ENCODE measurements around the gene ZNF133. TPM values are rescaled to one million over a fixed set of nuclear protein-coding genes. Genes with fewer than 3 reads are reported as not detected.

ZNF133 gene
- total and polyA plus RNA-seq, 2 of the 13 experiments (the other 11 are each of a cell fraction or from before 2014, with no cell fraction given), result 23.5 to 26.7 TPM

DNA sequence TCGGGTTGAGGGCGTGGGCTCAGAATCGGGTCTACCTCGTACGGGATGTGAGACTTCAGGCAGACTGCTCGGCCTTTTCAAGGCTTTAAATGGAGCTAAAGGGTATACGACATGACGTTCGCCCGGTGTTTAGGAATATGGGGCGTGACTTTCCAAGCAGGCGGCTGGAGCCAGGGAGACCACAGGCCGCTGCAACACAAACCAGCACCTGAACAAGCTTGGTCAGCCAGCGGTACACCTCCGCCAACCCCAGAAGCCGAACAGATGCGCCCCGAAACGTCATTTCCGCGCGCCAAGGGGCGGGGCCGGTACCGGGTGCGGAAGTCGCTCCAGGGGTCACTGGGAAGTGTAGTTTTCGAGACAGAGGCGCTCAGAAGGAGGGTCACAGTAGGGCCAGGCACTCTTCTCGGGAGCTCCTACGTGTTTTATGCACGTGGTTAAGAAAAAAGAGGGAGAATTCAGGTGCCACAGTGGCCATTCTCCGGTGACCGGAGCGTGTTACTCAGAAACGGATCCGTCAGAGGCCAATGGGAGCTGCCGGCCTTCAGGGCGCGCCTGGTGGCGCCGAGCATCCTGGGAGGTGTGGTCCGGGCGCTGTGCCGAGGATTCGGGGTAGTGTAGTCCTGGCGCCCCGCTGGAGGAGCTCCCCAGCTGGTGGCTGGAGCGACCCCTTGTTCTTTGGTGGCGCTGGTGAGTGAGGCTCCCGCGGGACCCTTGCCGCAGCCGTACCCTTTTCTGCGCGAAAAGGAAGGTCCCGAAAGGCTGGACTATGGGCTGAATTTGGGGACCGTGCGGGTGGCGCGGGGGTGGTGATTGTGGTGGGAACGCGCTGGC lies at the start of gene ZNF133 (continued):
- TF ChIP-seq ZNF629 (CRISPR knock-in tag; conservative IDR thresholded peaks at IDR 0.05) (no peak; the same call in 1 of the 2 replicates), ZNF101 (CRISPR knock-in tag; IDR thresholded peaks at IDR 0.05; ENCODE audit: borderline replicate concordance, low read depth) (0 out of 2 replicates have a peak, but pooled peaks have one; percentile 10), FOXP1 (IDR thresholded peaks at IDR 0.05) (no peak), FOXP1 (CRISPR knock-in tag; IDR thresholded peaks at IDR 0.05) (peak; percentile 56), ATAD3A (CRISPR knock-in tag; IDR thresholded peaks at IDR 0.05) (no peak), ESRRA (CRISPR knock-in tag; IDR thresholded peaks at IDR 0.05; ENCODE audit: low read depth) (peak; percentile 27; the same call in 1 of the 2 replicates), MAFG (CRISPR knock-in tag; IDR thresholded peaks at IDR 0.05) (no peak), TAF1 (CRISPR knock-in tag; IDR thresholded peaks at IDR 0.05) (peak; percentile 94), ZNF292 (CRISPR knock-in tag; IDR thresholded peaks at IDR 0.05; ENCODE audit: borderline replicate concordance, low read depth) (0 out of 2 replicates have a peak, but pooled peaks have one; percentile 24), ZNF235 (CRISPR knock-in tag; IDR thresholded peaks at IDR 0.05; ENCODE audit: borderline replicate concordance) (peak; percentile 62; the same call in 1 of the 2 replicates), CEBPB (IDR thresholded peaks at IDR 0.05; ENCODE audit: borderline replicate concordance, low read depth, low read length) (no peak), KDM5B (CRISPR knock-in tag; IDR thresholded peaks at IDR 0.05; ENCODE audit: borderline replicate concordance) (peak; percentile 75; the same call in 1 of the 2 replicates), ZNF678 (CRISPR knock-in tag; IDR thresholded peaks at IDR 0.05) (no peak; the same call in 1 of the 2 replicates), ZNF496 (CRISPR knock-in tag; IDR thresholded peaks at IDR 0.05; ENCODE audit: insufficient replicate concordance) (no peak), ZNF577 (CRISPR knock-in tag; IDR thresholded peaks at IDR 0.05; ENCODE audit: borderline replicate concordance, low read depth) (peak; percentile 38; the same call in 1 of the 2 replicates), BATF2 (CRISPR knock-in tag; IDR thresholded peaks at IDR 0.05) (no peak), ZNF598 (CRISPR knock-in tag; IDR thresholded peaks at IDR 0.05; ENCODE audit: borderline replicate concordance) (peak; percentile 76), ZSCAN20 (CRISPR knock-in tag; IDR thresholded peaks at IDR 0.05; ENCODE audit: borderline replicate concordance) (peak; percentile 69), ZFP37 (CRISPR knock-in tag; IDR thresholded peaks at IDR 0.05; ENCODE audit: borderline replicate concordance) (no peak), RFX1 (IDR thresholded peaks at IDR 0.05) (no peak; the same call in 1 of the 2 replicates), PBX2 (CRISPR knock-in tag; IDR thresholded peaks at IDR 0.05) (no peak), NR3C1 (CRISPR knock-in tag; IDR thresholded peaks at IDR 0.05) (no peak), MED8 (CRISPR knock-in tag; IDR thresholded peaks at IDR 0.05; ENCODE audit: insufficient replicate concordance) (peak; percentile 58), HNRNPUL1 (IDR thresholded peaks at IDR 0.05; ENCODE audit: low read depth, low read length) (no peak), ZBTB8A (CRISPR knock-in tag; IDR thresholded peaks at IDR 0.05; ENCODE audit: borderline replicate concordance, low read depth) (no peak; the same call in 1 of the 2 replicates), SNAI1 (CRISPR knock-in tag; IDR thresholded peaks at IDR 0.05; ENCODE audit: borderline replicate concordance) (peak; percentile 98), NCOR1 (IDR thresholded peaks at IDR 0.05; ENCODE audit: borderline replicate concordance, low read length) (peak; percentile 14; the same call in 1 of the 2 replicates), PHB2 (IDR thresholded peaks at IDR 0.05; ENCODE audit: partially characterized antibody) (no peak)
- TF ChIP-seq, protein P1, sequence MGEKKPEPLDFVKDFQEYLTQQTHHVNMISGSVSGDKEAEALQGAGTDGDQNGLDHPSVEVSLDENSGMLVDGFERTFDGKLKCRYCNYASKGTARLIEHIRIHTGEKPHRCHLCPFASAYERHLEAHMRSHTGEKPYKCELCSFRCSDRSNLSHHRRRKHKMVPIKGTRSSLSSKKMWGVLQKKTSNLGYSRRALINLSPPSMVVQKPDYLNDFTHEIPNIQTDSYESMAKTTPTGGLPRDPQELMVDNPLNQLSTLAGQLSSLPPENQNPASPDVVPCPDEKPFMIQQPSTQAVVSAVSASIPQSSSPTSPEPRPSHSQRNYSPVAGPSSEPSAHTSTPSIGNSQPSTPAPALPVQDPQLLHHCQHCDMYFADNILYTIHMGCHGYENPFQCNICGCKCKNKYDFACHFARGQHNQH (CRISPR knock-in tag; IDR thresholded peaks at IDR 0.05), result peak; percentile 90
